GM12873 (cell line): ENCODE measurements around the gene CDC16.

ENCODE experiments used
- CTCF ChIP-seq: IDR thresholded peaks from 2 replicates; pipeline ENCODE4 v1.5.1; 2012; ENCODE audit warnings: low read depth, mild to moderate bottlenecking, moderate library complexity, low read length, control low read depth; ENCODE audit not compliant: insufficient read depth; ENCODE audit errors: missing control alignments

CDC16 gene

GRCh38 chr13:114286808-114287207 lies 52.1 kb downstream of the CDC16 start:
- TF ChIP-seq CTCF: no peak

- no peak for TF ChIP-seq CTCF
These were observed 53.5 kb downstream of the CDC16 start for GRCh38 chr13:114288157-114288591.

- no peak for TF ChIP-seq CTCF
These were observed 61.8 kb downstream of the CDC16 start for GRCh38 chr13:114296448-114296847.

GRCh38 chr13:114296902-114297301 lies 62.2 kb downstream of the CDC16 start:
- no peak for TF ChIP-seq CTCF

GRCh38 chr13:114298866-114299265 lies 64.2 kb downstream of the CDC16 start:
- TF ChIP-seq CTCF: no peak

GRCh38 chr13:114299604-114300305 lies 65.1 kb downstream of the CDC16 start:
- no peak for TF ChIP-seq CTCF

GRCh38 chr13:114303700-114304327 lies 69.1 kb downstream of the CDC16 start:
- no peak for TF ChIP-seq CTCF
